ENCODE data around the gene GJC3. TPM values are rescaled to one million over a fixed set of nuclear protein-coding genes. Genes with fewer than 3 reads are reported as not detected.
A peak's percentile ranks its signal among the peaks of the same experiment; 100 is the strongest.
"Not testable (repeated sequence)": the region's sequence is repeated elsewhere in the genome, so short reads cannot be mapped to it uniquely, and the experiment has no call there.

The GJC3 gene
- total and polyA plus RNA-seq, 4 donors, result 0.07 to 0.31 (median 0.22) TPM; not detected in 1

- WGBS, 2 donors, result 39 to 47% methylated on average over 3 of the region's 3 CpGs
- Histone ChIP-seq H3K36me3 (ENCODE audit: control insufficient read depth in 4 of 4, insufficient read depth in 4 of 4, low read length in 4 of 4) (no peaks in the 10 kb centered on the region), H3K9ac (ENCODE audit: insufficient read depth in 1 of 2, low read length in 2 of 2) (no peak overlapping the region), H3K27ac (ENCODE audit: low read depth in 1 of 2, low read length in 1 of 2) (peak overlapping the region in 1 of 2 donors; percentile 89), H3K9me3 (ENCODE audit: control insufficient read depth in 4 of 4, insufficient read depth in 3 of 4, low read length in 3 of 4) (peaks cover 0 to 3% (median 1%) of the 10 kb centered on the region in 4 donors), H3K4me1 (ENCODE audit: control insufficient read depth in 5 of 5, insufficient read depth in 5 of 5, low read length in 5 of 5) (no peaks in the 10 kb centered on the region), H3K4me3 (no peak overlapping the region), H3K27me3 (ENCODE audit: control insufficient read depth in 3 of 3, insufficient read depth in 3 of 3, low read length in 2 of 3) (no peaks in the 10 kb centered on the region)
- ATAC-seq (ENCODE audit: insufficient read depth, low FRiP score) (peak; percentile 68), DNase-seq (no peak)
- no peak for TF ChIP-seq CTCF (IDR thresholded peaks at IDR 0.05; ENCODE audit: control extremely low read depth, extremely low read depth)
These were observed 24.2 kb upstream of the GJC3 start for GRCh38 chr7:99953649-99954048.

GRCh38 chr7:99952649-99953048 is 23.2 kb upstream of the GJC3 start:
- not testable (repeated sequence) for H3K27ac ChIP-seq (ENCODE audit: low read depth in 1 of 2, low read length in 1 of 2); ATAC-seq (ENCODE audit: insufficient read depth, low FRiP score); H3K4me1 ChIP-seq (ENCODE audit: control insufficient read depth in 5 of 5, insufficient read depth in 5 of 5, low read length in 5 of 5); H3K4me3 ChIP-seq; H3K9ac ChIP-seq (ENCODE audit: insufficient read depth in 1 of 2, low read length in 2 of 2); H3K27me3 ChIP-seq (ENCODE audit: control insufficient read depth in 3 of 3, insufficient read depth in 3 of 3, low read length in 2 of 3); H3K36me3 ChIP-seq (ENCODE audit: control insufficient read depth in 4 of 4, insufficient read depth in 4 of 4, low read length in 4 of 4); H3K9me3 ChIP-seq (ENCODE audit: control insufficient read depth in 4 of 4, insufficient read depth in 3 of 4, low read length in 3 of 4); DNase-seq
- 53 to 79% methylated on average over 1 to 4 of the region's 4 CpGs for WGBS, 2 donors

- H3K27me3 ChIP-seq (ENCODE audit: control insufficient read depth in 3 of 3, insufficient read depth in 3 of 3, low read length in 2 of 3); H3K4me3 ChIP-seq; ATAC-seq (ENCODE audit: insufficient read depth, low FRiP score); H3K36me3 ChIP-seq (ENCODE audit: control insufficient read depth in 4 of 4, insufficient read depth in 4 of 4, low read length in 4 of 4); H3K9ac ChIP-seq (ENCODE audit: insufficient read depth in 1 of 2, low read length in 2 of 2); DNase-seq; H3K27ac ChIP-seq (ENCODE audit: low read depth in 1 of 2, low read length in 1 of 2); H3K9me3 ChIP-seq (ENCODE audit: control insufficient read depth in 4 of 4, insufficient read depth in 3 of 4, low read length in 3 of 4); H3K4me1 ChIP-seq (ENCODE audit: control insufficient read depth in 5 of 5, insufficient read depth in 5 of 5, low read length in 5 of 5): not testable (repeated sequence)
- 91 to 94% methylated on average over 6 of the region's 6 CpGs for WGBS, 2 donors
These were observed 21.4 kb upstream of the GJC3 start for GRCh38 chr7:99950819-99951218.

- DNase-seq (peak in 2 of 3 donors; percentile 40 to 50), ATAC-seq (ENCODE audit: insufficient read depth, low FRiP score) (no peak)
- WGBS, 2 donors, result 47 to 49% methylated on average over 3 of the region's 3 CpGs
- peaks cover 0 to 3% (median 1%) of the 10 kb centered on the region in 4 donors for H3K9me3 ChIP-seq (ENCODE audit: control insufficient read depth in 4 of 4, insufficient read depth in 3 of 4, low read length in 3 of 4)
- H3K27ac ChIP-seq (ENCODE audit: low read depth in 1 of 2, low read length in 1 of 2), result no peak overlapping the region
- H3K4me3 ChIP-seq, result no peak overlapping the region
- no peaks in the 10 kb centered on the region for H3K36me3 ChIP-seq (ENCODE audit: control insufficient read depth in 4 of 4, insufficient read depth in 4 of 4, low read length in 4 of 4)
- H3K4me1 ChIP-seq (ENCODE audit: control insufficient read depth in 5 of 5, insufficient read depth in 5 of 5, low read length in 5 of 5), result no peaks in the 10 kb centered on the region
- TF ChIP-seq CTCF (IDR thresholded peaks at IDR 0.05; ENCODE audit: control extremely low read depth, extremely low read depth), result peak; percentile 13
- peaks cover 0 to 4% (median 0%) of the 10 kb centered on the region in 3 donors for H3K27me3 ChIP-seq (ENCODE audit: control insufficient read depth in 3 of 3, insufficient read depth in 3 of 3, low read length in 2 of 3)
- no peak overlapping the region for H3K9ac ChIP-seq (ENCODE audit: insufficient read depth in 1 of 2, low read length in 2 of 2)
These were observed 20.3 kb upstream of the GJC3 start for GRCh38 chr7:99949645-99950228.
